ENCODE data around the gene SSU72.

The SSU72 gene

GRCh38 chr1:1610796-1611195 is 36.1 kb upstream of the SSU72 start:
- DNase-seq (ENCODE audit: low spot score): no peak

- DNase-seq (ENCODE audit: low spot score): no peak
These were observed 35.3 kb upstream of the SSU72 start for GRCh38 chr1:1609822-1610485.

GRCh38 chr1:1606232-1606631 is 31.6 kb upstream of the SSU72 start:
- no peak for DNase-seq (ENCODE audit: low spot score)

GRCh38 chr1:1605724-1606123 is 31.1 kb upstream of the SSU72 start:
- no peak for DNase-seq (ENCODE audit: low spot score)

- DNase-seq (ENCODE audit: low spot score): no peak
These were observed 30.4 kb upstream of the SSU72 start for GRCh38 chr1:1605034-1605591.

- DNase-seq (ENCODE audit: low spot score): no peak
These were observed 29.8 kb upstream of the SSU72 start for GRCh38 chr1:1604374-1605033.

- no peak for DNase-seq (ENCODE audit: low spot score)
These were observed 29.2 kb upstream of the SSU72 start for GRCh38 chr1:1603671-1604373.

- no peak for DNase-seq (ENCODE audit: low spot score)
These were observed 28.4 kb upstream of the SSU72 start for GRCh38 chr1:1602968-1603506.

- no peak for DNase-seq (ENCODE audit: low spot score)
These were observed 27.8 kb upstream of the SSU72 start for GRCh38 chr1:1602304-1602967.

GRCh38 chr1:1601564-1602303 is 27.1 kb upstream of the SSU72 start:
- no peak for DNase-seq (ENCODE audit: low spot score)

GRCh38 chr1:1600861-1601563 is 26.3 kb upstream of the SSU72 start:
- no peak for DNase-seq (ENCODE audit: low spot score)

GRCh38 chr1:1599935-1600860 is 25.5 kb upstream of the SSU72 start, which contains the start of gene FNDC10:
FNDC10 (minus strand) TSS chr1:1600135; CDS start chr1:1600015, 120 bp downstream.
- DNase-seq (ENCODE audit: low spot score): no peak

GRCh38 chr1:1599030-1599934 is 24.6 kb upstream of the SSU72 start:
- DNase-seq (ENCODE audit: low spot score): no peak

- DNase-seq (ENCODE audit: low spot score): no peak
These were observed 24.0 kb upstream of the SSU72 start for GRCh38 chr1:1598720-1599029.

- no peak for DNase-seq (ENCODE audit: low spot score)
These were observed 23.5 kb upstream of the SSU72 start for GRCh38 chr1:1598051-1598719.

GRCh38 chr1:1597275-1597930 is 22.7 kb upstream of the SSU72 start:
- DNase-seq (ENCODE audit: low spot score): no peak

- no peak for DNase-seq (ENCODE audit: low spot score)
These were observed 22.0 kb upstream of the SSU72 start for GRCh38 chr1:1596493-1597274.

Data from COLO829 (cell line).